Ovary (tissue), 9 donors: ENCODE results near the gene ZNRD2. TPM values are rescaled to one million over a fixed set of nuclear protein-coding genes. Genes with fewer than 3 reads are reported as not detected.

ENCODE experiments used
- DNase-seq, 5 donors: peaks; one replicate each; pipeline ENCODE4 v3.0.0-alpha.2; 2019 to 2020
- H3K27ac ChIP-seq, 2 donors: fragments of 200-600 bp; one replicate each; pipeline versions ENCODE4 v1.5.1 to v1.8.0; 2019 to 2022
- H3K27me3 ChIP-seq: fragments of 200-600 bp; one replicate; pipeline ENCODE4 v1.8.0; 2022
- H3K36me3 ChIP-seq: fragments of 200-600 bp; sonication (generic); one replicate; pipeline ENCODE4 v1.5.1; 2019
- H3K4me1 ChIP-seq: one replicate; pipeline ENCODE4 v1.8.1; 2013; ENCODE audit warnings: mild to moderate bottlenecking, moderate library complexity; ENCODE audit not compliant: insufficient read depth
- H3K4me3 ChIP-seq: fragments of 200-600 bp; sonication (generic); one replicate; pipeline ENCODE4 v1.5.1; 2017
- H3K9me3 ChIP-seq, 2 donors: fragments of 200-600 bp in 1 of 2; sonication (generic) in 1 of 2; one replicate each; pipeline versions ENCODE4 v1.5.1 to v1.8.1; 2013 to 2019; ENCODE audit warnings: mild to moderate bottlenecking in 1 of 2, moderate library complexity in 1 of 2
- CTCF ChIP-seq, 3 donors: fragments of 450-650 bp in 2 of 3; fragments of 200-600 bp in 1 of 3; IDR thresholded peaks; one replicate each; pipeline versions ENCODE4 v1.5.1 to v1.8.0; 2016 to 2022; ENCODE audit warnings: antibody characterized with exemption in 3 of 3, mild to moderate bottlenecking in 1 of 3
- EP300 ChIP-seq: sonication (generic); formaldehyde crosslinking; IDR thresholded peaks from one replicate; pipeline ENCODE4 v1.6.1; 2017; ENCODE audit warnings: antibody characterized with exemption
- POLR2A ChIP-seq: fragments of 450-650 bp; IDR thresholded peaks from one replicate; pipeline ENCODE4 v1.6.1; 2017; ENCODE audit warnings: antibody characterized with exemption, mild to moderate bottlenecking, moderate library complexity
- WGBS, 3 donors: extraction: QIAGEN DNeasy Blood & Tissue Kit in 1 of 3; methylation state at CpG; one replicate each; pipeline versions ENCODE4 v1.1.5 to v1.1.7; 2013 to 2017; 5-methylcytosine and 5-hydroxymethylcytosine counted together
- intact Hi-C, 4 donors: fragments of 100-400 bp; cut with DNase I; formaldehyde crosslinking; loops; one replicate each; pipeline versions ENCODE4 v1.11.0 to v1.15.1; 2022 to 2023
- polyA plus RNA-seq, 2 donors: library from polyadenylated mRNA; stranded (reverse); fragments of 200-250 nt in 1 of 2; fragments of 350-450 nt in 1 of 2; fragmentation: Illumina TruSeq in 1 of 2; extraction: RNeasy Lipid Tissue Mini Kit (QIAGEN cat#74804) in 1 of 2; gene quantifications; one replicate each; pipeline ENCODE4 v1.2.3, GENCODE V29; 2013 to 2014
- total RNA-seq, 7 donors: library from RNA; depleted of rRNA in 2 of 7; stranded (reverse); fragments of >200 nt in 2 of 7; fragmentation: NEBNext Ultra II Directional in 3 of 7; extraction: Animal tissue kit (Norgen Biotek cat#: 25700) in 3 of 7; gene quantifications; one replicate each; pipeline versions ENCODE4 v1.1.0 to v1.2.4, GENCODE V29; 2016 to 2023
- donor health status: DM: no; HTN: no; CAD: no; lungs with moderate emphysema.
- donor health status: DM: no; HTN: no; CAD: no.
- donor health status: Bipolar disorder and iron deficiency.
- donor health status: DM: yes; HTN: yes; CAD: no.
- donor health status: DM: no; HTN: no; CAD: no.
- donor health status: DM: yes; HTN: yes; CAD: no.

Gene ZNRD2
- total and polyA plus RNA-seq, 9 donors, result 2.3 to 61.8 (median 39.2) TPM

GRCh38 chr11:65581928-65582327 is 11.7 kb downstream of the ZNRD2 start:
- no peaks in the 10 kb centered on the region for H3K36me3 ChIP-seq
- no peaks in the 10 kb centered on the region for H3K9me3 ChIP-seq
- no peak for TF ChIP-seq CTCF (IDR thresholded peaks at IDR 0.05)
- no peak for TF ChIP-seq EP300
- no peak for TF ChIP-seq POLR2A
- H3K27me3 ChIP-seq, result no peaks in the 10 kb centered on the region
- H3K4me3 ChIP-seq, result no peak overlapping the region
- WGBS, 3 donors, result 83 to 88% (median 86%) methylated on average over 3 of the region's 3 CpGs
- intact Hi-C loops, result no loop called here
- H3K4me1 ChIP-seq, result peaks cover 7% of the 10 kb centered on the region
- no peak for DNase-seq
- H3K27ac ChIP-seq, result no peak overlapping the region

- Histone ChIP-seq H3K4me1 (no peaks in the 10 kb centered on the region), H3K27ac (no peak overlapping the region), H3K27me3 (no peaks in the 10 kb centered on the region), H3K9me3 (no peaks in the 10 kb centered on the region), H3K4me3 (no peak overlapping the region), H3K36me3 (no peaks in the 10 kb centered on the region)
- TF ChIP-seq CTCF (IDR thresholded peaks at IDR 0.05) (no peak), POLR2A (no peak), EP300 (no peak)
- intact Hi-C loops, result no loop called here
- DNase-seq, result no peak
- 90 to 94% (median 92%) methylated on average over 10 of the region's 10 CpGs for WGBS, 3 donors
Observed at GRCh38 chr11:65583589-65583988, 13.3 kb downstream of the ZNRD2 start.

DNA sequence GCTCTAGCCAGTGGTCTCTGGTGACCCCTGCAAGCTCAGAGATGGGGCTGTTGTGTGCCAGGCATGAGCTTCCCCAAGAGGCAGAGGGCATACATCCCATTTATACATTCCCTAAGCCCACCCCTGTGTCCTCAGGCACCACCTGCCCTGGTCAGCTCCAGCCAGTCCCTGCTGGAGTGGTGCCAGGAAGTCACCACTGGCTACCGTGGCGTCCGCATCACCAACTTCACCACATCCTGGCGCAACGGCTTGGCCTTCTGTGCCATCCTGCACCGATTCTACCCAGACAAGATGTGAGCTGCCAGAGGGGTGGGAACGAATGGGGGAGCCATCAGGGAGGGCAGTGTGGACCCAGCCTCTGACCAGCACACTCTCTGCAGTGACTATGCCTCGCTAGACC is 13.8 kb downstream of the ZNRD2 start:
- DNase-seq, result peak in 1 of 5 donors; percentile 33
- no peak overlapping the region for H3K27ac ChIP-seq
- 85 to 92% (median 85%) methylated on average over 8 of the region's 8 CpGs for WGBS, 3 donors
- H3K27me3 ChIP-seq, result no peaks in the 10 kb centered on the region
- H3K4me1 ChIP-seq, result no peaks in the 10 kb centered on the region
- no peaks in the 10 kb centered on the region for H3K36me3 ChIP-seq
- no peak for TF ChIP-seq POLR2A
- TF ChIP-seq CTCF (IDR thresholded peaks at IDR 0.05), result no peak
- no peak for TF ChIP-seq EP300
- no peaks in the 10 kb centered on the region for H3K9me3 ChIP-seq
- intact Hi-C loops, result no loop called here
- no peak overlapping the region for H3K4me3 ChIP-seq

DNA sequence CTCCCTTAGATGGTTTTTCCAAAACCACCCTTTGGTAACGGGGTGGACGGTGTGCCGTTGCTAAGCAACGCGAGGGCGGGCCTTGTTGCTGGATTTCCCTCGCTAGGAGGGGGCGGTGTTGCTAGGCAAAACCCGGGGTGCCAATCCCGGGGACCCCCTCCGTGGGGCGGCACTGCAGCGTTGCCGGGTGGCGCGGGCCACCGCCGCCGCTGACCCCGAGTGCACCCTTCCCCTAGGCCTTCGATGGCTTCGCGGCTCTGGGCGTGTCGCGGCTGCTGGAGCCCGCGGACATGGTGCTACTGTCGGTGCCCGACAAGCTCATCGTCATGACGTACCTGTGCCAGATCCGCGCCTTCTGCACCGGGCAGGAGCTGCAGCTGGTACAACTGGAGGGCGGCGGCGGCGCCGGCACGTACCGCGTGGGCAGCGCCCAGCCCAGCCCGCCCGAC is 14.5 kb downstream of the ZNRD2 start:
- TF ChIP-seq CTCF (IDR thresholded peaks at IDR 0.05) (no peak), POLR2A (no peak), EP300 (no peak)
- DNase-seq, result peak in 1 of 5 donors; percentile 33
- intact Hi-C loops, result no loop called here
- Histone ChIP-seq H3K36me3 (no peaks in the 10 kb centered on the region), H3K27ac (no peak overlapping the region), H3K4me1 (no peaks in the 10 kb centered on the region), H3K9me3 (no peaks in the 10 kb centered on the region), H3K27me3 (no peaks in the 10 kb centered on the region), H3K4me3 (no peak overlapping the region)
- 56 to 76% (median 59%) methylated on average over 43 to 46 of the region's 46 CpGs for WGBS, 3 donors
